ENCODE results near the gene TLE7.

Gene TLE7

GRCh38 chr16:71467810-71468209 is 26.0 kb upstream of the TLE7 start:
- TF ChIP-seq, protein P1, sequence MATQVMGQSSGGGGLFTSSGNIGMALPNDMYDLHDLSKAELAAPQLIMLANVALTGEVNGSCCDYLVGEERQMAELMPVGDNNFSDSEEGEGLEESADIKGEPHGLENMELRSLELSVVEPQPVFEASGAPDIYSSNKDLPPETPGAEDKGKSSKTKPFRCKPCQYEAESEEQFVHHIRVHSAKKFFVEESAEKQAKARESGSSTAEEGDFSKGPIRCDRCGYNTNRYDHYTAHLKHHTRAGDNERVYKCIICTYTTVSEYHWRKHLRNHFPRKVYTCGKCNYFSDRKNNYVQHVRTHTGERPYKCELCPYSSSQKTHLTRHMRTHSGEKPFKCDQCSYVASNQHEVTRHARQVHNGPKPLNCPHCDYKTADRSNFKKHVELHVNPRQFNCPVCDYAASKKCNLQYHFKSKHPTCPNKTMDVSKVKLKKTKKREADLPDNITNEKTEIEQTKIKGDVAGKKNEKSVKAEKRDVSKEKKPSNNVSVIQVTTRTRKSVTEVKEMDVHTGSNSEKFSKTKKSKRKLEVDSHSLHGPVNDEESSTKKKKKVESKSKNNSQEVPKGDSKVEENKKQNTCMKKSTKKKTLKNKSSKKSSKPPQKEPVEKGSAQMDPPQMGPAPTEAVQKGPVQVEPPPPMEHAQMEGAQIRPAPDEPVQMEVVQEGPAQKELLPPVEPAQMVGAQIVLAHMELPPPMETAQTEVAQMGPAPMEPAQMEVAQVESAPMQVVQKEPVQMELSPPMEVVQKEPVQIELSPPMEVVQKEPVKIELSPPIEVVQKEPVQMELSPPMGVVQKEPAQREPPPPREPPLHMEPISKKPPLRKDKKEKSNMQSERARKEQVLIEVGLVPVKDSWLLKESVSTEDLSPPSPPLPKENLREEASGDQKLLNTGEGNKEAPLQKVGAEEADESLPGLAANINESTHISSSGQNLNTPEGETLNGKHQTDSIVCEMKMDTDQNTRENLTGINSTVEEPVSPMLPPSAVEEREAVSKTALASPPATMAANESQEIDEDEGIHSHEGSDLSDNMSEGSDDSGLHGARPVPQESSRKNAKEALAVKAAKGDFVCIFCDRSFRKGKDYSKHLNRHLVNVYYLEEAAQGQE (IDR thresholded peaks at IDR 0.05; ENCODE audit: insufficient read depth in 1 of 2, low read depth in 2 of 2, low read length in 2 of 2), result peak; percentile 92 to 99
- TF ChIP-seq SIN3A (IDR thresholded peaks at IDR 0.05; ENCODE audit: borderline replicate concordance, insufficient read depth, low read length), result peak; percentile 96; the same call in 1 of the 2 replicates
- no peak for TF ChIP-seq POLR2AphosphoS5 (IDR thresholded peaks at IDR 0.05; ENCODE audit: low read depth, low read length)
- no peak for TF ChIP-seq FOXP2 (optimal IDR thresholded peaks at IDR 0.05; ENCODE audit: borderline replicate concordance, extremely low read depth, extremely low read length, insufficient read depth)
- TF ChIP-seq TAF1 (IDR thresholded peaks at IDR 0.05; ENCODE audit: borderline replicate concordance, insufficient read depth, low read length), result no peak

- no peak for TF ChIP-seq TAF1 (IDR thresholded peaks at IDR 0.05; ENCODE audit: borderline replicate concordance, insufficient read depth, low read length)
- TF ChIP-seq, protein P1 (IDR thresholded peaks at IDR 0.05; ENCODE audit: insufficient read depth in 1 of 2, low read depth in 2 of 2, low read length in 2 of 2), result no peak
These were observed 22.4 kb upstream of the TLE7 start for GRCh38 chr16:71464231-71464630.

DNA sequence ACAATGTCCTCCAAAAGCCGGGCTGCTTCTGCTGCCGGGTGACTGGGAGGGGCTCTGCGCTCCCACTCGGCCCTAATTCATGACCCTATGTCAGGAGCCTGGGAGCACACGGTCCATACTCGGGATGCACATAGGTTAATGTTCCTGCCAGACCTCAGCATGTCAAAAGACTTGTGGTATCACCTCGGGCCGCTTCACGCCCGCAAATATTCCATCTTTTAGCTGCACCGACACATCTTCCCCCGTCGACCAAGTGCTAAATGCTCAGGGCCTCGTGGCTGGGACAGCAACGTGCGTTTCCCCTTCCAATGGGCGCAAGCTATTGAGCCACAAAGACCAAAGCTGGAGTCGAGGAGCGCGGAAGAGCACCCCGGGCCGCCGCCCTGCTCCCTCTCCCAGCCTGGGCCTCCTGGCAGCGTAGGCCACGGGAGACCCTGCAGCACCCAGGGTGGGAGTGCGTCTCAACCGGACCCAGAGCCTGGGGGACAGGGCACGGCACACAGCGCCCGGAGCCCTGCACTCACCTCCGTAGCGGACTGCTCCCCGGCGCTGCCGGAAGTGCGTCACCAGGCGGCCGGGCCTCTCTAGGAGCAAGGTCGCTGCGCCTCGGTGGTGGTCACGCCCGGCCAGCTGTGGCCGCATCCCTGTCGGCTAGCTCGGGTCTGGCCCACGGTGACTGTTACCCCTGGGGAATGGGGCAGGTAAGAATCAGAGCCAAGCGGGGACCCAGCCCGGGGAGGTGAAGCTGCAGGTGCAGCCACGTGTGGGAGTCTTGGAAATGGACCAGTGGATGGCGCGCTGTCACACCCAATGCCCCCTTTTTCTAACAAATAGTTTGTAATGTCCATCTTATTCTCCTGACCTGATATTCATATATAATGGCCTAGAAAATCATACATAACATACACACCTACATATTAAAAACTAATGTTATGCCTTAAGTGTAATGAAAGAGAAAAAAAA is 20.1 kb upstream of the TLE7 start, which contains the start of gene ZNF23:
TSS of gene ZNF23 (minus strand) at position 562 of the 963 bp plus-strand sequence. CDS start 5,451 bp downstream, outside the sequence.
- TF ChIP-seq, protein P1 (IDR thresholded peaks at IDR 0.05; ENCODE audit: insufficient read depth in 1 of 2, low read depth in 2 of 2, low read length in 2 of 2), result 0 out of 4 replicates have a peak, but pooled peaks of 1 of the 2 experiments have one; percentile 45
- peak; percentile 95 for TF ChIP-seq POLR2AphosphoS5 (IDR thresholded peaks at IDR 0.05; ENCODE audit: low read depth, low read length)
- no peak; the same call in 1 of the 2 replicates for TF ChIP-seq SIN3A (IDR thresholded peaks at IDR 0.05; ENCODE audit: borderline replicate concordance, insufficient read depth, low read length)
- peak; percentile 82 for TF ChIP-seq FOXP2 (optimal IDR thresholded peaks at IDR 0.05; ENCODE audit: borderline replicate concordance, extremely low read depth, extremely low read length, insufficient read depth)
- TF ChIP-seq TAF1 (IDR thresholded peaks at IDR 0.05; ENCODE audit: borderline replicate concordance, insufficient read depth, low read length), result peak; percentile 92

- no peak for TF ChIP-seq POLR2AphosphoS5 (IDR thresholded peaks at IDR 0.05; ENCODE audit: low read depth, low read length)
- TF ChIP-seq, protein P1 (IDR thresholded peaks at IDR 0.05; ENCODE audit: insufficient read depth in 1 of 2, low read depth in 2 of 2, low read length in 2 of 2), result no peak
- no peak for TF ChIP-seq TAF1 (IDR thresholded peaks at IDR 0.05; ENCODE audit: borderline replicate concordance, insufficient read depth, low read length)
- no peak for TF ChIP-seq FOXP2 (optimal IDR thresholded peaks at IDR 0.05; ENCODE audit: borderline replicate concordance, extremely low read depth, extremely low read length, insufficient read depth)
- TF ChIP-seq SIN3A (IDR thresholded peaks at IDR 0.05; ENCODE audit: borderline replicate concordance, insufficient read depth, low read length), result no peak
These were observed 19.1 kb upstream of the TLE7 start for GRCh38 chr16:71460941-71461340.

Data from PFSK-1 (cell line).